Lower leg skin (tissue), 3 donors: ENCODE results near the gene APOL3.

Experiments
- POLR2A ChIP-seq, 2 donors: fragments of 450-650 bp; IDR thresholded peaks; one replicate each; pipeline ENCODE4 v1.6.1; 2016 to 2017; ENCODE audit warnings: antibody characterized with exemption in 2 of 2, mild to moderate bottlenecking in 1 of 2, moderate library complexity in 1 of 2
- TF ChIP-seq, protein P1 (sequence below), 3 donors: fragments of 450-650 bp; IDR thresholded peaks; one replicate each; pipeline ENCODE4 v1.5.1; 2016; ENCODE audit warnings: antibody characterized with exemption in 3 of 3, mild to moderate bottlenecking in 3 of 3, moderate library complexity in 2 of 3

GRCh38 chr22:36192542-36192941 is 32.0 kb upstream of the APOL3 start:
- TF ChIP-seq, protein P1, sequence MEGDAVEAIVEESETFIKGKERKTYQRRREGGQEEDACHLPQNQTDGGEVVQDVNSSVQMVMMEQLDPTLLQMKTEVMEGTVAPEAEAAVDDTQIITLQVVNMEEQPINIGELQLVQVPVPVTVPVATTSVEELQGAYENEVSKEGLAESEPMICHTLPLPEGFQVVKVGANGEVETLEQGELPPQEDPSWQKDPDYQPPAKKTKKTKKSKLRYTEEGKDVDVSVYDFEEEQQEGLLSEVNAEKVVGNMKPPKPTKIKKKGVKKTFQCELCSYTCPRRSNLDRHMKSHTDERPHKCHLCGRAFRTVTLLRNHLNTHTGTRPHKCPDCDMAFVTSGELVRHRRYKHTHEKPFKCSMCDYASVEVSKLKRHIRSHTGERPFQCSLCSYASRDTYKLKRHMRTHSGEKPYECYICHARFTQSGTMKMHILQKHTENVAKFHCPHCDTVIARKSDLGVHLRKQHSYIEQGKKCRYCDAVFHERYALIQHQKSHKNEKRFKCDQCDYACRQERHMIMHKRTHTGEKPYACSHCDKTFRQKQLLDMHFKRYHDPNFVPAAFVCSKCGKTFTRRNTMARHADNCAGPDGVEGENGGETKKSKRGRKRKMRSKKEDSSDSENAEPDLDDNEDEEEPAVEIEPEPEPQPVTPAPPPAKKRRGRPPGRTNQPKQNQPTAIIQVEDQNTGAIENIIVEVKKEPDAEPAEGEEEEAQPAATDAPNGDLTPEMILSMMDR (IDR thresholded peaks at IDR 0.05), result no peak
- TF ChIP-seq POLR2A (IDR thresholded peaks at IDR 0.05), result no peak
